CD1c-positive myeloid dendritic cell (primary cell): ENCODE results near the gene SF3A1.
"Not testable (repeated sequence)": the region's sequence is repeated elsewhere in the genome, so short reads cannot be mapped to it uniquely, and the experiment has no call there.

Experiments
- DNase-seq: peaks from one replicate; pipeline ENCODE4 v3.0.0-alpha.2; 2016; ENCODE audit errors: extremely low spot score

Gene SF3A1

GRCh38 chr22:30348404-30348803 is 8.3 kb downstream of the SF3A1 start:
- no peak for DNase-seq

GRCh38 chr22:30347255-30347892 is 9.3 kb downstream of the SF3A1 start:
- no peak for DNase-seq

- no peak for DNase-seq
Measured at GRCh38 chr22:30344447-30345200, 12.1 kb downstream of the SF3A1 start.

GRCh38 chr22:30340911-30341685 is 15.6 kb downstream of the SF3A1 start:
- no peak for DNase-seq

- DNase-seq = no peak
Measured at GRCh38 chr22:30338802-30339201, 17.9 kb downstream of the SF3A1 start.

- DNase-seq = not testable (repeated sequence)
Measured at GRCh38 chr22:30338341-30338740, 18.4 kb downstream of the SF3A1 start.

- DNase-seq = no peak
Measured at GRCh38 chr22:30337461-30337778, 19.3 kb downstream of the SF3A1 start.

- no peak for DNase-seq
Measured at GRCh38 chr22:30336752-30337460, 19.8 kb downstream of the SF3A1 start.

- no peak for DNase-seq
Measured at GRCh38 chr22:30335236-30335635, 21.5 kb downstream of the SF3A1 start.

GRCh38 chr22:30334646-30335045 is 22.0 kb downstream of the SF3A1 start:
- DNase-seq = no peak

- no peak for DNase-seq
Measured at GRCh38 chr22:30333707-30334087, 23.0 kb downstream of the SF3A1 start.

GRCh38 chr22:30332994-30333706 is 23.5 kb downstream of the SF3A1 start:
- no peak for DNase-seq

- DNase-seq = no peak
Measured at GRCh38 chr22:30332551-30332950, 24.1 kb downstream of the SF3A1 start.

GRCh38 chr22:30328466-30329049 is 28.1 kb downstream of the SF3A1 start:
- no peak for DNase-seq

- no peak for DNase-seq
Measured at GRCh38 chr22:30327864-30328345, 28.8 kb downstream of the SF3A1 start.

GRCh38 chr22:30326706-30327362 is 29.9 kb downstream of the SF3A1 start, which contains the start of gene TBC1D10A:
Gene TBC1D10A, minus strand, starts transcription at chr22:30326941. Its CDS starts 60 bp downstream, at chr22:30326881.
- peak; percentile 91 for DNase-seq

- DNase-seq = no peak
Measured at GRCh38 chr22:30326255-30326705, 30.4 kb downstream of the SF3A1 start.

GRCh38 chr22:30325724-30326254 is 30.9 kb downstream of the SF3A1 start:
- no peak for DNase-seq

GRCh38 chr22:30325065-30325720 is 31.5 kb downstream of the SF3A1 start:
- DNase-seq = peak; percentile 63
